Calu3 (cell line): ENCODE results near the gene FRMPD4. TPM values are rescaled to one million over a fixed set of nuclear protein-coding genes. Genes with fewer than 3 reads are reported as not detected.

Experiments
- BruUV-seq: library from RNA; stranded (reverse); fragments of 400-500 nt; replicated peaks from 2 replicates; lab custom pipeline; 2021; lab: Mats Ljungman, UMichigan
- CTCF ChIA-PET: fragments of 300-600 bp; sonication (Branson Sonifier 250); formaldehyde crosslinking; loops from one replicate; lab custom pipeline; 2022; ENCODE audit warnings: antibody characterized with exemption; lab: Charles Lee
- DNase-seq: peaks from one replicate; pipeline ENCODE4 v3.0.0; 2022
- H3K27ac Mint-ChIP-seq: one replicate; pipeline ENCODE4 v1.8.0; 2022; ENCODE audit warnings: mixed read lengths; ENCODE audit not compliant: unreplicated experiment
- H3K27me3 Mint-ChIP-seq: one replicate; pipeline ENCODE4 v1.8.0; 2022; ENCODE audit warnings: mixed read lengths; ENCODE audit not compliant: unreplicated experiment
- H3K36me3 Mint-ChIP-seq: one replicate; pipeline ENCODE4 v1.8.0; 2022; ENCODE audit warnings: mild to moderate bottlenecking, moderate library complexity, mixed read lengths; ENCODE audit not compliant: insufficient read depth, unreplicated experiment
- H3K4me1 Mint-ChIP-seq: one replicate; pipeline ENCODE4 v1.8.0; 2022; ENCODE audit warnings: mild to moderate bottlenecking, low read depth, mixed read lengths; ENCODE audit not compliant: unreplicated experiment
- H3K4me3 Mint-ChIP-seq: one replicate; pipeline ENCODE4 v1.8.0; 2022; ENCODE audit warnings: mild to moderate bottlenecking, low read depth, moderate library complexity, mixed read lengths; ENCODE audit not compliant: unreplicated experiment
- H3K9me3 Mint-ChIP-seq: one replicate; pipeline ENCODE4 v1.8.0; 2022; ENCODE audit warnings: low read depth, mixed read lengths; ENCODE audit not compliant: unreplicated experiment
- CTCF ChIP-seq: fragments of 200-600 bp; IDR thresholded peaks from one replicate; pipeline ENCODE4 v1.8.0; 2022; ENCODE audit warnings: antibody characterized with exemption; ENCODE audit not compliant: unreplicated experiment
- intact Hi-C: fragments of 100-400 bp; cut with micrococcal nuclease; formaldehyde crosslinking; loops from one replicate; pipeline ENCODE4 v1.10.0; 2022; ENCODE audit not compliant: unreplicated experiment
- total RNA-seq: library from RNA; stranded (reverse); gene quantifications from 2 replicates; pipeline ENCODE4 v1.2.3, GENCODE V29; 2022

Gene FRMPD4
- total RNA-seq, 1 experiment from 2014 or later = not detected

GRCh38 chrX:12463052-12463451 lies 324.8 kb downstream of the FRMPD4 start:
- intact Hi-C loops = no loop called here
- no peaks in the 10 kb centered on the region for H3K4me1 Mint-ChIP-seq
- H3K27ac Mint-ChIP-seq = no peak overlapping the region
- DNase-seq = no peak
- CTCF ChIA-PET = no interaction called here
- H3K9me3 Mint-ChIP-seq = no peaks in the 10 kb centered on the region
- H3K4me3 Mint-ChIP-seq = no peak overlapping the region
- H3K27me3 Mint-ChIP-seq = peaks cover 36% of the 10 kb centered on the region
- TF ChIP-seq CTCF = no peak
- no peaks in the 10 kb centered on the region for H3K36me3 Mint-ChIP-seq
- BruUV-seq = no TSS peak

- CTCF ChIA-PET = interaction anchor here (0.7 kb wide), 1 partner anchor 357 kb away, joined by 3 read pairs; no protein-coding TSS in a partner anchor
- TF ChIP-seq CTCF = no peak
Measured at GRCh38 chrX:12463873-12464272, 325.6 kb downstream of the FRMPD4 start.

GRCh38 chrX:12467321-12467720 lies 329.0 kb downstream of the FRMPD4 start:
- CTCF ChIA-PET = no interaction called here
- no peak for TF ChIP-seq CTCF
- no peak for DNase-seq
- no TSS peak for BruUV-seq
- intact Hi-C loops = no loop called here
- Mint-ChIP-seq H3K4me1 (no peaks in the 10 kb centered on the region), H3K36me3 (no peaks in the 10 kb centered on the region), H3K27me3 (peaks cover 60% of the 10 kb centered on the region), H3K4me3 (no peak overlapping the region), H3K9me3 (no peaks in the 10 kb centered on the region), H3K27ac (no peak overlapping the region)

More at GRCh38 chrX:12463873-12464272, 325.6 kb downstream of the FRMPD4 start:
- BruUV-seq = no TSS peak
- Mint-ChIP-seq H3K36me3 (no peaks in the 10 kb centered on the region), H3K4me3 (no peak overlapping the region), H3K27ac (no peak overlapping the region), H3K27me3 (peaks cover 36% of the 10 kb centered on the region), H3K4me1 (no peaks in the 10 kb centered on the region), H3K9me3 (no peaks in the 10 kb centered on the region)
- intact Hi-C loops = no loop called here
- no peak for DNase-seq

- TF ChIP-seq CTCF = no peak
- H3K4me3 Mint-ChIP-seq = no peak overlapping the region
- peaks cover 76% of the 10 kb centered on the region for H3K27me3 Mint-ChIP-seq
- H3K27ac Mint-ChIP-seq = no peak overlapping the region
- intact Hi-C loops = no loop called here
- peaks cover 2% of the 10 kb centered on the region for H3K9me3 Mint-ChIP-seq
- H3K36me3 Mint-ChIP-seq = no peaks in the 10 kb centered on the region
- DNase-seq = peak; percentile 1
- CTCF ChIA-PET = no interaction called here
- no TSS peak for BruUV-seq
- H3K4me1 Mint-ChIP-seq = no peaks in the 10 kb centered on the region
Measured at GRCh38 chrX:12469296-12469695, 331.0 kb downstream of the FRMPD4 start.
